CD4-positive, alpha-beta T cell treated with Interleukin-21 for 1 hour (primary cell): ENCODE results near the gene PSMB4.
"Not testable (repeated sequence)": the region's sequence is repeated elsewhere in the genome, so short reads cannot be mapped to it uniquely, and the experiment has no call there.

Source experiments
- DNase-seq: peaks from one replicate; pipeline ENCODE4 v3.0.0-alpha.2; 2020

The PSMB4 gene

GRCh38 chr1:151399324-151400171 lies at the start of gene PSMB4:
TSS of gene PSMB4 (plus strand) at chr1:151399573. CDS start at chr1:151399588, 15 bp downstream.
- DNase-seq = peak; percentile 92

- not testable (repeated sequence) for DNase-seq
These were observed 49.0 kb upstream of the PSMB4 start for GRCh38 chr1:151350323-151350722.

DNA sequence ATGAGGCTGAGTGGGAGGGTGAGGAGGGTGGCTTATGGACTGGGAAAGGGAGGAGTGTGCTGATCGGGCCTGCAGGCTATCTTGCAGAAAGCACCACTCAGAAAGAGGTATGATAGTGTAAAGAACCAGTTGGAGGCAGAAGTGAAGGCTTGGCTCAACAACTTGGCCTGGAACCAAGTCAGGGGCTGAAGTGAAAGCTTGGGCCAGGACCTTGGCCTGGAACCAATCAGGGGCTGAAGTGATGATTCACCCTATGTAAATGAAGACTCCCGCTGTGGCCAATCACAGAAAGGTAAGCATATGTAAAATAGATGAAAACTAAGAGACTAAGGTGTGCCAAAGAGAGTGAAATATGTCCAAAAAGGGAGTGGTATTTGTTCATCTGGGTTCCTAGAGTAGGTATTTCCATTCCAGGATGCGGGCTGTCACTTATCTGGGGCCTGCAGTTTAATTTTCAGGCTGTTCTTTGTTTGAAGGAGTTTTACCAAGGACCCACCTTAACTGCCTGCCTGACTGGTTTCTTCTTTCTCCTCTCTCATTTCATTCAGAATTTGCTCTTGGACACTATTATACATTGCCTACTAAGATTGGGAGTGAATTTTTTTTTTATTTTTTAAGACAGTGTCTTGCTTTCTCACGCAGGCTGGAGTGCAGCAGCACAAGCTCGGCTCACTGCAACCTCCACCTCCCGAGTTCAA lies 47.2 kb upstream of the PSMB4 start:
- DNase-seq = no peak

DNA sequence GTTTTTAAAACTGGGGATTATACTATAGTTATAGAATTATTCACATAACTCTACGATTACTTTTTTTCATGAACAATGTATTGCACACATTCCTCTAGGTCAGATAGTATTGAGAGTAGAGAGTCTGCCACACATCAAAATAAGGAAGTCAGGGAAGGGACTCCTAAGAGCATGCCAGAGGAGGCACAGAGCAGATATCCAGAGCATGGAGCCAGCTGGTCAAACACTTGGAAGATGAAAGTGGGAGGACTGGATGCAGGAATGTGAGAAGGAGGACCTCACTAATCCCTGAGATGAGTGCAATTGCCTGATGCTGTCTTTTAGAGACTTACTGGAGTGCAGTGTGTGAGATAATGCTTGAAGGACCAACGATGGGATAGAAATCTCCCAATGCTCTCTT lies 42.7 kb upstream of the PSMB4 start:
- DNase-seq = no peak

GRCh38 chr1:151361883-151362282 lies 37.5 kb upstream of the PSMB4 start:
- no peak for DNase-seq

GRCh38 chr1:151362308-151363155 lies 36.8 kb upstream of the PSMB4 start:
- DNase-seq = no peak

DNA sequence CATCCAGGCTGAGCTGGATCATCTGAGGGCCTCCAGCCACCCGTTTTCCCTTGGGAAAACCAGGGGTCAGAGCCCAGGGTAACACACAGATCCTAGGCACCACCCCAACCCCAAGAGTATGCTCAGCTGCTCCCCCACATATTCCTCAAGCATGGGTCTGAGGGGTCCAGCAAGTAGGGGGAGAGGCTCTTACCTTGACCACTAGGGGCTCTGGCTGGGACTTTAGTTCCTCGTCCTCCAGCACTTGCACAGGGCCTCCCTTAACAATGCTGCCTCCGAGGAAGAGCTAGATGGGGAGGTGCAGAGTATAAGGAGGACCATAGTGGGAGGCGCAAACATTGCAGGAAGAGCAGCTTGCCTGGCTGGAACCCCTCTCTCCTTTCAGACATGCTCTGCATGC lies 34.4 kb upstream of the PSMB4 start:
- no peak for DNase-seq

- DNase-seq = no peak
These were observed 31.5 kb upstream of the PSMB4 start for GRCh38 chr1:151367658-151368392.

- no peak for DNase-seq
These were observed 30.7 kb upstream of the PSMB4 start for GRCh38 chr1:151368393-151369301.

- DNase-seq = no peak
These were observed 30.1 kb upstream of the PSMB4 start for GRCh38 chr1:151369302-151369610.

DNA sequence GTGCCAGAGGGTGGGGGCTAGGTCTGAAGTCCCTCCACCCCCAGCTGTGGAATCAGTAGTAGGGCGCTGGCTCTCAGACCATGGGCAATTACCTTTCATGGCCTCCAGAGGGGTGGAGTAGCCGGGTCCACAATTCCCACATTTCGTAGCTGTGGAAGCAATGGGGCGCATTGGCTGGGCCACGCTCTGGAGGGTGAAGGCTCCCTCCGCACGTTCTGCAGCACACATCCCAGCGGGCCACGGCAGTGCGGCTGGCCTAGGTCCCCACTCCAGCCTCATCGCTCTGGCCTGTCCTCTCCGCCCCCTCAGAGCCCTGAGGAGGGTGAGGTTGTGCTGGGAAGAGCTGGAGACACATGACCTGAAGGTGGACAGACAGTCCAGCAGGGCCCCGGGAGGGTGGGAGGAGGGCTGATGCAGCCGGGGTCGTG lies 29.7 kb upstream of the PSMB4 start:
- no peak for DNase-seq

GRCh38 chr1:151370211-151370911 lies 29.0 kb upstream of the PSMB4 start:
- DNase-seq = no peak

DNA sequence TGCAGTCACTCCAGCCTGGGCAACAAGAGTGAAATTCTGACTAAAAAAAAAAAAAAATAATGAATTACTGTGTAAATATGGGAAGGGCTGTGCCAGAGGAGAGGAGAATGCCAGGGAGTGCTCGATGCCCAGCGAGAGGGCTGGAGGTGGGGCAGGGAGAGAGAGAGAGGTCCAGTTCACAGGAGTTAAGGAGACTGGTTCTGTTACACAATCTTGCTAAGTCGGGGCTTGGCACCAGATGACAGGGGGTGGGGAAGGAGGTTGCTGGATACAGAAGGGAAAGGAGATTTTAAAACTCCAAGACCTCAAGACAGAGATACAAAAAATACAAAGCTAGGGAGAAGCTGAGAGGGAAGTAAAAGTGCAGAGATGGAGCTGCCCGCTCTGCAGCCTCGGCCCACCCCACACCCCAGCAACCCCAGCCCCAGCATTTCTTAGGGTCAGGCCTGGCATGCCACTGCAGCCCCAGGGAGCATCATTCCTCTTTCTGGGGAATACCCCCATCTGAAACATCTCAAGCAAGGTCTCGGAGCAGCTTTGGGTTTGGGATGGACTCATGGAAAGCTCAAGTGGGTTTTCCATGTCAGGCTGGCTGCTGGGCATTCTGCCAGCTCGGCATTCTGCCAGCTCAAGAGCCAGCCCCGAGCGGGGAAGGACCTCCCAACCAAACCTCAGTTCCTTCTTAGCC lies 27.9 kb upstream of the PSMB4 start:
- no peak for DNase-seq

- DNase-seq = no peak
These were observed 27.1 kb upstream of the PSMB4 start, which contains the start of gene SELENBP1 for GRCh38 chr1:151372058-151372934. TSS of gene SELENBP1 (minus strand) at chr1:151372705. CDS start at chr1:151372641, 64 bp downstream.

DNA sequence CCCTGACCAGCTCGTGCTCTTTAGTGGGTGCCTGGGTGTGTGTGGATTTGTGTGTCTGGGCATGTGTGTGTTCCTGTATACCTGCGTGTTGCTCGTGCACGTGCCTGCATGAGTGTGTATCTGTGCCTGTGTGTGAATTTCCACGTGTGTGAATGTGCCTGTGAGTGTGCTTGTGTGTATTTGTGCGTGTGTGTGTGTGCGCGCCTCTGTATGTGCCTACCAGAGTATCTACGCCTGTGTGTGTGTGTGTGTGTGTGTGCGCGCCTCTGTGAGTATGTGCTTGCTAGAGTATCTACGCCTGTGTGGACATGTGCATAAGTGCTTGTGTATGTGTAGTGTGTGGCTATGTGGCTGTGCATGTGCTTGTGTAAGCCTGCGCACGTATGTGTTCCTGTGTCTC lies 26.2 kb upstream of the PSMB4 start:
- DNase-seq = no peak

DNA sequence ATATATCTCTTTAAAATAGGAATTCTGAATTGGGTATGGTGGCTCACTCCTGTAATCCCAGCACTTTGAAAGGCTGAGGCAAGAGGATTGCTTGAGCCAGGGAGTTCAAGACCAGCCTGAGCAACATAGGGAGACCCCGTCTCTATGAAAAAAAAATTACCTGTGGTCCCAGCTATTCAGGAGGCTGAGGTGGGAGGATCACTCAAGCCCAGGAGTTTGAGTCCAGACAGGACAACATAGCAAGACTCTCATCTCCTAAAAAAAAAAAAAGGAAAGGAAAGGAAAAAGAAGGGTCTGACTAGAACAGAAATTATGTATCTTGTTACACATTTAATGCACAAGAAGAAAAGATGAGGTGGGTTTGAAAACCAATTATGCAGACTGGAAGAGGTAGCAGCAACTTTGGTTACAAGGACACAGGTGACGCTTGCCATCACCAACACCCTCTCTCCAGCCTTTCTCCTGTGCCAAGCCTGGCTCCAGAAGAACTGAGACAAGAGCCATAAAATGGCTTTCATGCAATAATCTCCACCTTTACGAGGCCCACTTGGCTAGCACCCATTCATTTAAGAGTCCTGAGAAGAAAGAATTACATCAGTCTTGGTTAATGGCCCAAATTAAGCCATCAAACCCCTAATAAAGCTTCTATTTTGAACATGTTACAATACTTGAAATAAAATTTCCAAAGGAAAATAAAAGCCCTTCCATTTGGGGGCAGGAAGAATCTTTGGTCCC lies 22.1 kb upstream of the PSMB4 start:
- DNase-seq = no peak

DNA sequence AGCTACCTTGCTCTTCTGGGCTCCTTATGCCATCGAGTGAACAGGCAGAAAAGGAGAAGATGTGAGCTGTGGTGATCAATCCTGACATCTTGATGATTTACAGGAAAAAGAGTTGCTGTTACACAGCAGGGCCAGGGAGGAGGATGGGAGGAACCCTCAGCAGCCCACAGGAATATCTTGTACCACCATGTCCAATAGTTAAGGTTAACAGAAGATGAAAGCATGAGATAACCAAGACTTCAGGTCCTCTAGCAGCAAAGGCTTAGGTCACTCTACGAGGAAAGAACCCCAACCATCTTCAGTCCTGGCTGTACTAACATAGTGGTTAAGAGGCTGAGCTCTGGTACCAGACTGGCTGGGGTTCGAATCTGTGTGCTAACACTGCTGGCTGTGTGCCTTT lies 14.8 kb upstream of the PSMB4 start:
- no peak for DNase-seq

- no peak for DNase-seq
These were observed 13.4 kb upstream of the PSMB4 start for GRCh38 chr1:151386002-151386401.
